Dendritic cell treated with granulocyte-macrophage colony-stimulating factor and Interleukin-4, amounts not matched to agents 40 ng/mL and 50 ng/mL, for 4 days (primary cell): ENCODE data around the gene ATXN7L2.

ENCODE experiments used
- H3K27ac Mint-ChIP-seq: one replicate; pipeline ENCODE4 v1.8.0; 2022; ENCODE audit warnings: mild to moderate bottlenecking, mixed read lengths
- H3K27me3 Mint-ChIP-seq: one replicate; pipeline ENCODE4 v1.8.0; 2022; ENCODE audit warnings: mild to moderate bottlenecking, mixed read lengths
- H3K36me3 Mint-ChIP-seq: one replicate; pipeline ENCODE4 v1.8.0; 2022; ENCODE audit warnings: low read depth, mixed read lengths
- H3K4me1 Mint-ChIP-seq: one replicate; pipeline ENCODE4 v1.8.0; 2022; ENCODE audit warnings: low read depth, mixed read lengths
- H3K4me3 Mint-ChIP-seq: one replicate; pipeline ENCODE4 v1.8.0; 2022; ENCODE audit warnings: mild to moderate bottlenecking, moderate library complexity, mixed read lengths
- H3K9me3 Mint-ChIP-seq: one replicate; pipeline ENCODE4 v1.8.0; 2022; ENCODE audit warnings: mixed read lengths
- intact Hi-C: fragments of 100-400 bp; cut with micrococcal nuclease; formaldehyde crosslinking; loops from one replicate; pipeline ENCODE4 v1.15.0; 2022

ATXN7L2 gene

GRCh38 chr1:109509176-109510134, 25.8 kb downstream of the ATXN7L2 start, which contains the start of gene AMIGO1:
Gene AMIGO1 (minus strand): TSS chr1:109509727. CDS start chr1:109508912, 815 bp downstream.
- no peaks in the 10 kb centered on the region for H3K9me3 Mint-ChIP-seq
- H3K4me1 Mint-ChIP-seq = peaks cover 34% of the 10 kb centered on the region
- peak within 1 kb of the TSS; percentile 17 for H3K27ac Mint-ChIP-seq
- H3K27me3 Mint-ChIP-seq = peaks cover 42% of the 10 kb centered on the region
- intact Hi-C loops = no loop called here
- peak within 1 kb of the TSS; percentile 77 for H3K4me3 Mint-ChIP-seq
- H3K36me3 Mint-ChIP-seq = no peaks in the 10 kb centered on the region

GRCh38 chr1:109513110-109513710, 29.5 kb downstream of the ATXN7L2 start:
- Mint-ChIP-seq H3K36me3 (no peaks in the 10 kb centered on the region), H3K4me1 (peaks cover 20% of the 10 kb centered on the region), H3K27me3 (peaks cover 34% of the 10 kb centered on the region), H3K27ac (no peak overlapping the region), H3K4me3 (no peak overlapping the region), H3K9me3 (no peaks in the 10 kb centered on the region)
- intact Hi-C loops = no loop called here

GRCh38 chr1:109514846-109515245, 31.1 kb downstream of the ATXN7L2 start:
- peaks cover 8% of the 10 kb centered on the region for H3K4me1 Mint-ChIP-seq
- no peak overlapping the region for H3K4me3 Mint-ChIP-seq
- no peak overlapping the region for H3K27ac Mint-ChIP-seq
- H3K36me3 Mint-ChIP-seq = no peaks in the 10 kb centered on the region
- intact Hi-C loops = no loop called here
- peaks cover 22% of the 10 kb centered on the region for H3K27me3 Mint-ChIP-seq
- H3K9me3 Mint-ChIP-seq = no peaks in the 10 kb centered on the region

GRCh38 chr1:109516872-109517271, 33.2 kb downstream of the ATXN7L2 start:
- H3K36me3 Mint-ChIP-seq = no peaks in the 10 kb centered on the region
- H3K27ac Mint-ChIP-seq = no peak overlapping the region

GRCh38 chr1:109517337-109517736, 33.6 kb downstream of the ATXN7L2 start:
- intact Hi-C loops = no loop called here
- H3K4me1 Mint-ChIP-seq = no peaks in the 10 kb centered on the region
- no peaks in the 10 kb centered on the region for H3K9me3 Mint-ChIP-seq

More at GRCh38 chr1:109516872-109517271, 33.2 kb downstream of the ATXN7L2 start:
- H3K4me1 Mint-ChIP-seq = no peaks in the 10 kb centered on the region
- no peak overlapping the region for H3K4me3 Mint-ChIP-seq
- H3K27me3 Mint-ChIP-seq = peaks cover 13% of the 10 kb centered on the region
- intact Hi-C loops = no loop called here
- H3K9me3 Mint-ChIP-seq = no peaks in the 10 kb centered on the region

GRCh38 chr1:109521002-109521951, 37.6 kb downstream of the ATXN7L2 start:
- Mint-ChIP-seq H3K27me3 (peaks cover 8% of the 10 kb centered on the region), H3K9me3 (no peaks in the 10 kb centered on the region), H3K36me3 (no peaks in the 10 kb centered on the region), H3K4me1 (no peaks in the 10 kb centered on the region), H3K4me3 (no peak overlapping the region), H3K27ac (no peak overlapping the region)
- intact Hi-C loops = no loop called here

More at GRCh38 chr1:109517337-109517736, 33.6 kb downstream of the ATXN7L2 start:
- Mint-ChIP-seq H3K27ac (no peak overlapping the region), H3K4me3 (no peak overlapping the region), H3K36me3 (no peaks in the 10 kb centered on the region), H3K27me3 (peaks cover 8% of the 10 kb centered on the region)

- Mint-ChIP-seq H3K9me3 (no peaks in the 10 kb centered on the region), H3K36me3 (no peaks in the 10 kb centered on the region), H3K27me3 (peaks cover 8% of the 10 kb centered on the region), H3K4me1 (no peaks in the 10 kb centered on the region), H3K27ac (no peak overlapping the region), H3K4me3 (no peak overlapping the region)
- intact Hi-C loops = no loop called here
These were observed 38.3 kb downstream of the ATXN7L2 start for GRCh38 chr1:109522026-109522425.

GRCh38 chr1:109523706-109524105, 40.0 kb downstream of the ATXN7L2 start:
- Mint-ChIP-seq H3K9me3 (no peaks in the 10 kb centered on the region), H3K27ac (no peak overlapping the region), H3K4me3 (no peak overlapping the region), H3K36me3 (no peaks in the 10 kb centered on the region), H3K4me1 (no peaks in the 10 kb centered on the region), H3K27me3 (peaks cover 8% of the 10 kb centered on the region)
- intact Hi-C loops = no loop called here

GRCh38 chr1:109527098-109527811, 43.5 kb downstream of the ATXN7L2 start:
- Mint-ChIP-seq H3K9me3 (no peaks in the 10 kb centered on the region), H3K36me3 (no peaks in the 10 kb centered on the region), H3K27me3 (no peaks in the 10 kb centered on the region), H3K4me3 (no peak overlapping the region), H3K4me1 (peaks cover 3% of the 10 kb centered on the region), H3K27ac (no peak overlapping the region)
- intact Hi-C loops = no loop called here

GRCh38 chr1:109527846-109528695, 44.4 kb downstream of the ATXN7L2 start:
- Mint-ChIP-seq H3K4me3 (no peak overlapping the region), H3K4me1 (peaks cover 10% of the 10 kb centered on the region), H3K36me3 (no peaks in the 10 kb centered on the region), H3K9me3 (no peaks in the 10 kb centered on the region), H3K27me3 (no peaks in the 10 kb centered on the region), H3K27ac (no peak overlapping the region)
- intact Hi-C loops = no loop called here

GRCh38 chr1:109528712-109529111, 45.0 kb downstream of the ATXN7L2 start:
- no peaks in the 10 kb centered on the region for H3K36me3 Mint-ChIP-seq
- H3K27me3 Mint-ChIP-seq = no peaks in the 10 kb centered on the region
- H3K9me3 Mint-ChIP-seq = no peaks in the 10 kb centered on the region
- no peak overlapping the region for H3K4me3 Mint-ChIP-seq
- no peak overlapping the region for H3K27ac Mint-ChIP-seq
- intact Hi-C loops = no loop called here
- peaks cover 10% of the 10 kb centered on the region for H3K4me1 Mint-ChIP-seq

- no peak overlapping the region for H3K4me3 Mint-ChIP-seq
- H3K4me1 Mint-ChIP-seq = peaks cover 17% of the 10 kb centered on the region
- intact Hi-C loops = loop anchor here (5.0 to 10.0 kb wide), 2 partner anchors 103 to 265 kb away; partner anchors contain the start of gene PSMA5
These were observed 46.3 kb downstream of the ATXN7L2 start for GRCh38 chr1:109529881-109530456.

More at GRCh38 chr1:109529881-109530456, 46.3 kb downstream of the ATXN7L2 start:
- Mint-ChIP-seq H3K9me3 (no peaks in the 10 kb centered on the region), H3K27ac (no peak overlapping the region), H3K36me3 (no peaks in the 10 kb centered on the region), H3K27me3 (no peaks in the 10 kb centered on the region)
